ENCODE measurements around the gene FOXP4.

- TF ChIP-seq ZFP36L1 (CRISPR knock-in tag; IDR thresholded peaks at IDR 0.05) (no peak), E2F2 (CRISPR knock-in tag; IDR thresholded peaks at IDR 0.05; ENCODE audit: borderline replicate concordance) (no peak), MAFG (CRISPR knock-in tag; IDR thresholded peaks at IDR 0.05) (no peak), BCL3 (CRISPR knock-in tag; IDR thresholded peaks at IDR 0.05) (no peak), ZNF318 (CRISPR knock-in tag; IDR thresholded peaks at IDR 0.05) (no peak), ZHX1 (CRISPR knock-in tag; IDR thresholded peaks at IDR 0.05; ENCODE audit: low read depth) (no peak)
These were observed 76.2 kb downstream of the FOXP4 start for GRCh38 chr6:41622206-41622988.

All from HepG2 (cell line).